ENCODE data around the gene DOCK2.

DOCK2 gene

DNA sequence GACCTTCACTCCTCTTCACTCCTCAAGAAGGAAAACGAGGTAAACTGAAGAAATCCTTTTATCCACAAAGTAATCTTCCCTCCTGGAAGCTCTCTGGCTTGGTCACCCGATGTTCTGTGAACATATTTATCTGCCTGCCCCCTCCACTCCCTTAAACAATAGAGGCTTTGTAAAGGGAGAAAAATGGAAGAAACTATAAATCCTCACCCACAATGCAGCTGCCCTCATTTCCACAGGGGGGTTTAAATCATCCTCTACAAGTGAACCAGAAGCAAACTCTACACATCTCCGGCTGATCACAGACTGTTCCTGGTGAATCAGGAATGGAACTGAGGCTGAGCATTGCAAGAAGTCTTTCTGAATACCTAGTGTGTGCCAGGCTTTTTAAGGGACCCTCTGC is 336.0 kb downstream of the DOCK2 start:
- DNase-seq (ENCODE audit: low spot score) = no peak
- TF ChIP-seq CTCF (IDR thresholded peaks at IDR 0.05) = no peak
- H3K4me3 ChIP-seq = no peak overlapping the region
- H3K27ac ChIP-seq = no peak overlapping the region

- Histone ChIP-seq H3K27ac (no peak overlapping the region), H3K4me3 (no peak overlapping the region)
- DNase-seq (ENCODE audit: low spot score) = no peak
- no peak for TF ChIP-seq CTCF (IDR thresholded peaks at IDR 0.05)
Measured at GRCh38 chr5:169974121-169974770, 337.2 kb downstream of the DOCK2 start.

GRCh38 chr5:169978714-169979113 is 341.6 kb downstream of the DOCK2 start:
- no peak for TF ChIP-seq CTCF (IDR thresholded peaks at IDR 0.05)
- Histone ChIP-seq H3K27ac (no peak overlapping the region), H3K4me3 (no peak overlapping the region)
- DNase-seq (ENCODE audit: low spot score) = no peak

GRCh38 chr5:169979871-169980270 is 342.8 kb downstream of the DOCK2 start:
- no peak for TF ChIP-seq CTCF (IDR thresholded peaks at IDR 0.05)
- Histone ChIP-seq H3K27ac (no peak overlapping the region), H3K4me3 (no peak overlapping the region)
- DNase-seq (ENCODE audit: low spot score) = no peak

- DNase-seq (ENCODE audit: low spot score) = peak; percentile 74
- TF ChIP-seq CTCF (IDR thresholded peaks at IDR 0.05) = peak; percentile 29
- H3K27ac ChIP-seq = no peak within 1 kb of the TSS
- H3K4me3 ChIP-seq = no peak within 1 kb of the TSS
Measured at GRCh38 chr5:169980418-169981053, 343.5 kb downstream of the DOCK2 start, which contains the start of gene INSYN2B. Gene INSYN2B, minus strand, starts transcription at chr5:169980495. Its CDS starts 96,597 bp downstream, at chr5:169883898.

DNA sequence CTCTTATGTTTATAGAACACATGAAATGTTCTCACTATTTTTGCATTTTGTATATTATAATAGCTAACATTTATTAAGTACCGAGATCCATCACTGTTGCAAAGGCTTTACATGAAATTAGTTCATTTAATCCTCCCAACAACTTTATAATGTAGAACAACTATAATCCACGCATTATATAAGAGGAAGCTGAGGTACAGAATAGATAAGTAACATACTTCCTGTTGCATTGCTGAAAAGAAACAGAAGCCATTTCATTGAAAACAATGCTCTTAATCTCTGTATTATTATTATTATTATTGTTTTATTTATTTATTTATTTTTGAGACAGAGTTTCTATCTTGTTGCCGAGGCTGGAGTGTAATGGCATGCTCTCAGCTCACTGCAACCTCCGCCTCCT is 351.1 kb downstream of the DOCK2 start:
- no peak overlapping the region for H3K4me3 ChIP-seq
- no peak overlapping the region for H3K27ac ChIP-seq
- DNase-seq (ENCODE audit: low spot score) = no peak
- TF ChIP-seq CTCF (IDR thresholded peaks at IDR 0.05) = no peak

DNA sequence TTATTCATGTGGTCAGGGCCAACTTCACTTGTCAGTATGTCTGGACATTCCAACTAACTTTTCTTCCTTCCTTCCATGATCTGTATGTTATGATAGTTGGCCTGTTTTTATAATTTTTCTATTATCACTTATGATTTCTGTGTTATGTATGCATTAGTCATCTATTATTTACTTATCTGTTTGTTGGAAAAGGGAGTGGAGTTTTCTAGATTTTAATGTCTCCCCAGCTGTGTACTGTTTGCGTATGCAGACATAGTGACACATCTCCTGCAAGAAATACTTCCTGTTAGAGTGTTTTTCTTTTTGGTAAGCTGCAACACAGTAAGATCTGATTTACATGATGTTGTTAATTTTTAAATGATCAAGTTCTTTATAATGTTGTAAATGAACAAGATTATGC is 351.9 kb downstream of the DOCK2 start:
- no peak for DNase-seq (ENCODE audit: low spot score)
- no peak overlapping the region for H3K4me3 ChIP-seq
- no peak overlapping the region for H3K27ac ChIP-seq
- TF ChIP-seq CTCF (IDR thresholded peaks at IDR 0.05) = no peak
